ENCODE data around the gene C11orf91.

The C11orf91 gene

GRCh38 chr11:33701302-33702230, 940 bp upstream of the C11orf91 start:
- no peak overlapping the region for H3K18ac ChIP-seq (ENCODE audit: low read length)
- H3K4me2 ChIP-seq (ENCODE audit: insufficient read depth, low read length, poor library complexity, severe bottlenecking) = peak overlapping the region; percentile 59
- peaks cover 0 to 3% of the 10 kb centered on the region in 2 donors for H3K9me3 ChIP-seq (replicated peaks in 1 of 2; ENCODE audit: control insufficient read depth in 2 of 2, insufficient read depth in 1 of 2, low read depth in 1 of 2, low read length in 2 of 2)
- no peak overlapping the region for H2BK15ac ChIP-seq (ENCODE audit: low read length)
- H2BK12ac ChIP-seq (ENCODE audit: low read length) = no peak overlapping the region
- no peaks in the 10 kb centered on the region for H3K79me1 ChIP-seq (ENCODE audit: low read depth, low read length)
- H3K14ac ChIP-seq (ENCODE audit: low read length) = no peak overlapping the region
- no peak overlapping the region for H4K8ac ChIP-seq (ENCODE audit: low read depth, low read length)
- no peak overlapping the region for H3K9ac ChIP-seq (ENCODE audit: low read depth, low read length, poor library complexity)
- peak overlapping the region; percentile 92 for H2AFZ ChIP-seq (ENCODE audit: low read length)
- no peak overlapping the region for H3K27ac ChIP-seq (replicated peaks; ENCODE audit: low read length)
- no peak overlapping the region for H3K4ac ChIP-seq (ENCODE audit: low read length)
- H3K27me3 ChIP-seq (ENCODE audit: control insufficient read depth in 3 of 3, insufficient read depth in 3 of 3, low read depth in 1 of 3, low read length in 3 of 3) = no peaks in the 10 kb centered on the region
- H2BK120ac ChIP-seq (ENCODE audit: low read depth, low read length) = no peak overlapping the region
- no peak overlapping the region for H2AK5ac ChIP-seq (ENCODE audit: low read depth, low read length)
- H3K36me3 ChIP-seq (replicated peaks in 1 of 2; ENCODE audit: control insufficient read depth in 2 of 2, insufficient read depth in 2 of 2, low read length in 2 of 2) = peaks cover 2 to 7% of the 10 kb centered on the region in 2 donors
- no peak overlapping the region for H4K91ac ChIP-seq (ENCODE audit: low read depth, low read length, poor library complexity)
- H3K23ac ChIP-seq (ENCODE audit: low read depth, low read length, poor library complexity) = no peak overlapping the region
- DNase-seq (ENCODE audit: low spot score) = no peak
- no CpG with 5 or more reads among the region's 7 CpGs for WGBS, 2 donors (ENCODE audit: extremely low coverage in 2 of 2, insufficient read length in 2 of 2, insufficient replicate concordance in 1 of 2)
- H2BK5ac ChIP-seq (ENCODE audit: low read length) = no peak overlapping the region
- peak overlapping the region in 1 of 2 donors; percentile 49 for H3K4me3 ChIP-seq (ENCODE audit: low read length in 2 of 2)
- H3K4me1 ChIP-seq (ENCODE audit: control insufficient read depth in 2 of 2, insufficient read depth in 1 of 2, low read depth in 1 of 2, low read length in 2 of 2) = peaks cover 7 to 8% of the 10 kb centered on the region in 2 donors

GRCh38 chr11:33700063-33700501, 544 bp downstream of the C11orf91 start:
- H3K36me3 ChIP-seq (replicated peaks in 1 of 2; ENCODE audit: control insufficient read depth in 2 of 2, insufficient read depth in 2 of 2, low read length in 2 of 2) = peaks cover 0 to 2% of the 10 kb centered on the region in 2 donors
- no peak overlapping the region for H3K27ac ChIP-seq (replicated peaks; ENCODE audit: low read length)
- peak overlapping the region; percentile 92 for H2AFZ ChIP-seq (ENCODE audit: low read length)
- peak overlapping the region; percentile 63 for H3K14ac ChIP-seq (ENCODE audit: low read length)
- no peak overlapping the region for H3K4ac ChIP-seq (ENCODE audit: low read length)
- DNase-seq (ENCODE audit: low spot score) = no peak
- H2BK12ac ChIP-seq (ENCODE audit: low read length) = no peak overlapping the region
- WGBS, 2 donors (ENCODE audit: extremely low coverage in 2 of 2, insufficient read length in 2 of 2, insufficient replicate concordance in 1 of 2) = no CpG with 5 or more reads among the region's 25 CpGs
- H2BK120ac ChIP-seq (ENCODE audit: low read depth, low read length) = no peak overlapping the region
- H4K8ac ChIP-seq (ENCODE audit: low read depth, low read length) = no peak overlapping the region
- no peak overlapping the region for H3K23ac ChIP-seq (ENCODE audit: low read depth, low read length, poor library complexity)
- no peaks in the 10 kb centered on the region for H3K27me3 ChIP-seq (ENCODE audit: control insufficient read depth in 3 of 3, insufficient read depth in 3 of 3, low read depth in 1 of 3, low read length in 3 of 3)
- H3K4me1 ChIP-seq (ENCODE audit: control insufficient read depth in 2 of 2, insufficient read depth in 1 of 2, low read depth in 1 of 2, low read length in 2 of 2) = peaks cover 11 to 14% of the 10 kb centered on the region in 2 donors
- H2AK5ac ChIP-seq (ENCODE audit: low read depth, low read length) = no peak overlapping the region
- H3K18ac ChIP-seq (ENCODE audit: low read length) = peak overlapping the region; percentile 92
- H2BK5ac ChIP-seq (ENCODE audit: low read length) = no peak overlapping the region
- H2BK15ac ChIP-seq (ENCODE audit: low read length) = no peak overlapping the region
- no peaks in the 10 kb centered on the region for H3K79me1 ChIP-seq (ENCODE audit: low read depth, low read length)
- H3K4me2 ChIP-seq (ENCODE audit: insufficient read depth, low read length, poor library complexity, severe bottlenecking) = peak overlapping the region; percentile 84
- no peak overlapping the region for H4K91ac ChIP-seq (ENCODE audit: low read depth, low read length, poor library complexity)
- H3K9me3 ChIP-seq (replicated peaks in 1 of 2; ENCODE audit: control insufficient read depth in 2 of 2, insufficient read depth in 1 of 2, low read depth in 1 of 2, low read length in 2 of 2) = peaks cover 0 to 3% of the 10 kb centered on the region in 2 donors
- H3K4me3 ChIP-seq (ENCODE audit: low read length in 2 of 2) = peak overlapping the region in 1 of 2 donors; percentile 76
- peak overlapping the region; percentile 73 for H3K9ac ChIP-seq (ENCODE audit: low read depth, low read length, poor library complexity)

GRCh38 chr11:33699515-33700062, 1.0 kb downstream of the C11orf91 start:
- Histone ChIP-seq H3K4me3 (ENCODE audit: low read length in 2 of 2) (no peak overlapping the region), H2BK5ac (ENCODE audit: low read length) (no peak overlapping the region), H4K91ac (ENCODE audit: low read depth, low read length, poor library complexity) (no peak overlapping the region), H3K18ac (ENCODE audit: low read length) (no peak overlapping the region), H3K4ac (ENCODE audit: low read length) (no peak overlapping the region), H2BK12ac (ENCODE audit: low read length) (no peak overlapping the region), H3K4me1 (ENCODE audit: control insufficient read depth in 2 of 2, insufficient read depth in 1 of 2, low read depth in 1 of 2, low read length in 2 of 2) (peaks cover 11 to 15% of the 10 kb centered on the region in 2 donors), H3K79me1 (ENCODE audit: low read depth, low read length) (no peaks in the 10 kb centered on the region), H3K9ac (ENCODE audit: low read depth, low read length, poor library complexity) (no peak overlapping the region), H3K14ac (ENCODE audit: low read length) (no peak overlapping the region), H2AK5ac (ENCODE audit: low read depth, low read length) (no peak overlapping the region), H3K9me3 (replicated peaks in 1 of 2; ENCODE audit: control insufficient read depth in 2 of 2, insufficient read depth in 1 of 2, low read depth in 1 of 2, low read length in 2 of 2) (peaks cover 0 to 3% of the 10 kb centered on the region in 2 donors), H2AFZ (ENCODE audit: low read length) (peak overlapping the region; percentile 92), H3K4me2 (ENCODE audit: insufficient read depth, low read length, poor library complexity, severe bottlenecking) (no peak overlapping the region), H3K27ac (replicated peaks; ENCODE audit: low read length) (no peak overlapping the region), H3K27me3 (ENCODE audit: control insufficient read depth in 3 of 3, insufficient read depth in 3 of 3, low read depth in 1 of 3, low read length in 3 of 3) (no peaks in the 10 kb centered on the region), H3K23ac (ENCODE audit: low read depth, low read length, poor library complexity) (peak overlapping the region; percentile 29), H4K8ac (ENCODE audit: low read depth, low read length) (no peak overlapping the region), H2BK120ac (ENCODE audit: low read depth, low read length) (no peak overlapping the region), H3K36me3 (replicated peaks in 1 of 2; ENCODE audit: control insufficient read depth in 2 of 2, insufficient read depth in 2 of 2, low read length in 2 of 2) (no peaks in the 10 kb centered on the region), H2BK15ac (ENCODE audit: low read length) (no peak overlapping the region)
- no CpG with 5 or more reads among the region's 12 CpGs for WGBS, 2 donors (ENCODE audit: extremely low coverage in 2 of 2, insufficient read length in 2 of 2, insufficient replicate concordance in 1 of 2)
- no peak for DNase-seq (ENCODE audit: low spot score)

- Histone ChIP-seq H3K4me1 (ENCODE audit: control insufficient read depth in 2 of 2, insufficient read depth in 1 of 2, low read depth in 1 of 2, low read length in 2 of 2) (peaks cover 11 to 15% of the 10 kb centered on the region in 2 donors), H2BK12ac (ENCODE audit: low read length) (no peak overlapping the region), H3K27me3 (ENCODE audit: control insufficient read depth in 3 of 3, insufficient read depth in 3 of 3, low read depth in 1 of 3, low read length in 3 of 3) (no peaks in the 10 kb centered on the region), H3K4me2 (ENCODE audit: insufficient read depth, low read length, poor library complexity, severe bottlenecking) (no peak overlapping the region), H3K4me3 (ENCODE audit: low read length in 2 of 2) (no peak overlapping the region), H3K18ac (ENCODE audit: low read length) (no peak overlapping the region), H3K14ac (ENCODE audit: low read length) (no peak overlapping the region), H3K9ac (ENCODE audit: low read depth, low read length, poor library complexity) (no peak overlapping the region), H3K27ac (replicated peaks; ENCODE audit: low read length) (no peak overlapping the region), H3K79me1 (ENCODE audit: low read depth, low read length) (no peaks in the 10 kb centered on the region), H2BK5ac (ENCODE audit: low read length) (no peak overlapping the region), H3K4ac (ENCODE audit: low read length) (no peak overlapping the region), H3K9me3 (replicated peaks in 1 of 2; ENCODE audit: control insufficient read depth in 2 of 2, insufficient read depth in 1 of 2, low read depth in 1 of 2, low read length in 2 of 2) (peaks cover 0 to 3% of the 10 kb centered on the region in 2 donors), H2BK120ac (ENCODE audit: low read depth, low read length) (no peak overlapping the region), H4K8ac (ENCODE audit: low read depth, low read length) (no peak overlapping the region), H2BK15ac (ENCODE audit: low read length) (no peak overlapping the region), H2AFZ (ENCODE audit: low read length) (no peak overlapping the region), H2AK5ac (ENCODE audit: low read depth, low read length) (no peak overlapping the region), H4K91ac (ENCODE audit: low read depth, low read length, poor library complexity) (no peak overlapping the region), H3K36me3 (replicated peaks in 1 of 2; ENCODE audit: control insufficient read depth in 2 of 2, insufficient read depth in 2 of 2, low read length in 2 of 2) (no peaks in the 10 kb centered on the region), H3K23ac (ENCODE audit: low read depth, low read length, poor library complexity) (no peak overlapping the region)
- WGBS, 2 donors (ENCODE audit: extremely low coverage in 2 of 2, insufficient read length in 2 of 2, insufficient replicate concordance in 1 of 2) = no CpG with 5 or more reads among the region's 5 CpGs
- DNase-seq (ENCODE audit: low spot score) = no peak
These were observed 1.7 kb downstream of the C11orf91 start for GRCh38 chr11:33698921-33699320.
